ENCODE data around the gene STIM2.
"Not testable (repeated sequence)": the region's sequence is repeated elsewhere in the genome, so short reads cannot be mapped to it uniquely, and the experiment has no call there.

STIM2 gene

DNA sequence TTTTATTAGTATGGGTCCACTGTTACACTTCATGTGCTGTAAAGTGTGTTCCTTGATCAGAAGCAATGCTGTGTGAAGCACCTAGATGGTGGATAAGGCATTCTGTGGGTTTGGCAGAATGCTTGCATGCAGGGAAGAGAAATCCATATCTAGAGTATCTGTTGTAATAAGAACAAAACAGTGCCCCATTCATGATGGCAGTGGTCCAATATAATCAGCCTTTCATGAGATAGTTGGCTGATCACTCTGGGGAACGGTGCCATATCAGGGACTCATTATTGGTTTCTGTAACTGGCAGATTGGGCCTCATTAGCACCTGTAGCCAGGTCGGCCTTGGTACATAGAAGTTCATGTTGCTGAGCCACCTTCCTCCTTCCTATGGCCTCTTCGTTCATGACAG lies 28.7 kb downstream of the STIM2 start:
- POLR2A ChIA-PET, result no interaction called here
- no peak for DNase-seq (ENCODE audit: extremely low spot score)
- TF ChIP-seq SP1 (IDR thresholded peaks at IDR 0.05), result no peak
- no peak for TF ChIP-seq BHLHE40 (IDR thresholded peaks at IDR 0.05; ENCODE audit: borderline replicate concordance)
- TF ChIP-seq, protein P1, sequence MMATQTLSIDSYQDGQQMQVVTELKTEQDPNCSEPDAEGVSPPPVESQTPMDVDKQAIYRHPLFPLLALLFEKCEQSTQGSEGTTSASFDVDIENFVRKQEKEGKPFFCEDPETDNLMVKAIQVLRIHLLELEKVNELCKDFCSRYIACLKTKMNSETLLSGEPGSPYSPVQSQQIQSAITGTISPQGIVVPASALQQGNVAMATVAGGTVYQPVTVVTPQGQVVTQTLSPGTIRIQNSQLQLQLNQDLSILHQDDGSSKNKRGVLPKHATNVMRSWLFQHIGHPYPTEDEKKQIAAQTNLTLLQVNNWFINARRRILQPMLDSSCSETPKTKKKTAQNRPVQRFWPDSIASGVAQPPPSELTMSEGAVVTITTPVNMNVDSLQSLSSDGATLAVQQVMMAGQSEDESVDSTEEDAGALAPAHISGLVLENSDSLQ (IDR thresholded peaks at IDR 0.05), result no peak
- TF ChIP-seq ELF4 (IDR thresholded peaks at IDR 0.05), result no peak
- no peak for TF ChIP-seq NFRKB (IDR thresholded peaks at IDR 0.05)
- no peak for TF ChIP-seq TARDBP (IDR thresholded peaks at IDR 0.05)
- TF ChIP-seq SUZ12 (IDR thresholded peaks at IDR 0.05), result no peak
- no peak for TF ChIP-seq HDGF (IDR thresholded peaks at IDR 0.05; ENCODE audit: borderline replicate concordance)
- TF ChIP-seq CTBP1 (IDR thresholded peaks at IDR 0.05; ENCODE audit: borderline replicate concordance), result no peak
- no peak for TF ChIP-seq ARNT (IDR thresholded peaks at IDR 0.05)
- TF ChIP-seq LEF1 (IDR thresholded peaks at IDR 0.05; ENCODE audit: borderline replicate concordance), result no peak
- no peak for TF ChIP-seq L3MBTL2 (conservative IDR thresholded peaks at IDR 0.05)
- TF ChIP-seq FOXK2 (IDR thresholded peaks at IDR 0.05), result no peak
- no peak for TF ChIP-seq ZNF384 (IDR thresholded peaks at IDR 0.05)
- CTCF ChIA-PET, result no interaction called here

DNA sequence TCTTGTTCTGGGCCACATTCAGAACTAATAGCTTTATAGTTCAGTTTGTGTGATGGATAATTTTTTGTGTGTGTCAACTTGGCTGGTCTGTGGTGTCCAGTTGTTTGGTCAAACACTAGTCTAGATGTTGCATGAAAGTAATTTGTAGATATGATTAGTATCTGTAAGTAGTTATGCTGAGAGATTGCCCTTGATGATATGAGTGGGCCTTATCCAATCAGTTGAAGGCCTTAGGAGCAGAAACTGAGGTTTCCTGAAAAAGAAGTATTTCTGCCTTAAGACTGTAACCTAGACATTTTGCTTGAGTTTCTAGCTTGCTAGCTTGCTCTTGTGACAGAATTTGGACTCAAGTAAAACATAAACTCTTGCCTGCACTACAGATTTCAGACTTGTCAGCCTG lies 30.4 kb downstream of the STIM2 start:
- TF ChIP-seq ELF4 (IDR thresholded peaks at IDR 0.05) (no peak), TARDBP (IDR thresholded peaks at IDR 0.05) (no peak), FOXA1 (IDR thresholded peaks at IDR 0.05) (no peak), BHLHE40 (IDR thresholded peaks at IDR 0.05; ENCODE audit: borderline replicate concordance) (no peak), SUZ12 (IDR thresholded peaks at IDR 0.05) (no peak)
- no peak for DNase-seq (ENCODE audit: extremely low spot score)
- CTCF ChIA-PET, result no interaction called here
- POLR2A ChIA-PET, result no interaction called here

DNA sequence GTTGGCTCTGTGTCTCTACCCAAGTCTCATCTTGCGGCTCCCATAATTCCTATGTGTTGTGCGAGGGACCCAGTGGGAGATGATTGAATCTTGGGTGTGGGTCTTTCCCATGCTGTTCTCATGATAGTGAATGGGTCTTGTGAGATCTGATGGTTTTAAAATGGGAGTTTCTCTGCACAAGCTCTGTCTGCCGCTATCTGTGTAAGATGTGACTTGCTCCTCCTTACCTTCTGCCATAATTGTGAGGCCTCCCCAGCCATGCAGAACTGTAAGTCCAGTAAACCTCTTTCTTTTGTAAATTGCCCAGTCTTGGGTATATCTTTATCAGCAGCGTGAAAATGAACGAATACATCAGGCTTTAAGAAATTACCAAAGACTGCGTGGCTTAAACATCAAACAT lies 31.2 kb downstream of the STIM2 start:
- POLR2A ChIA-PET, result no interaction called here
- CTCF ChIA-PET, result no interaction called here

DNA sequence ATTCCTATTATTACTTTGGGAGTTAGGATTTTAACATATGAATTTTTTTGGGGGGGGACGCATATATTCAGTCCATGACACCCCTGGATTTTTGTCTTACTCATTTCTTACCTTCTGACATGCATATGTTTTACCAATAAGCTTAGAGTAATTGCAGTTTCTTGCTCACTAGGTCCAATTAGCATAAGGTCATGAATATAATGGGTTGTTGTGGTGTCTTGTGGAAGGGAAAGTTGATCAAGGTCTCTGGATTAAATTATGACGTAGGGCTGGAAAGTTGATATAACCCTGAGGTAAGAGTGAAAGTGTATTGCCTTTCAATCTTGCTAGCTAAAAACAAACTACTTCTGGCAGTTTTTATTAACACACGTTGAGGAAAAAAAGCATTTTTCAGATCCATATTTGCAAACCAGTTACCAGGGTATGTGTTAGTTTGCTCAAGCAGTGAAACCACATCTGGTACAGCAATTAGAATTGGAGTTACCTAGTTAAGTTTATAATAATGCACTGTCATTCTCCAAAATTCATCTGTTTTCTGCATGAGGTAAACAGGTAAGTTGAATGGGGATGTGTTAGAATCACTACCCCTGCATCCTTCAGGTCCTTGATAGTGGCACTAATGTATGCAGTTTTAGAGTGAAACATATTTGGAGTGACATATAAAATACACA lies 32.0 kb downstream of the STIM2 start:
- POLR2A ChIA-PET, result no interaction called here
- TF ChIP-seq ELF4 (IDR thresholded peaks at IDR 0.05) (no peak), NFRKB (IDR thresholded peaks at IDR 0.05) (no peak), FOXM1 (IDR thresholded peaks at IDR 0.05; ENCODE audit: borderline replicate concordance) (no peak), LEF1 (IDR thresholded peaks at IDR 0.05; ENCODE audit: borderline replicate concordance) (no peak), TARDBP (IDR thresholded peaks at IDR 0.05) (no peak), SUZ12 (IDR thresholded peaks at IDR 0.05) (no peak), BHLHE40 (IDR thresholded peaks at IDR 0.05; ENCODE audit: borderline replicate concordance) (no peak), ARNT (IDR thresholded peaks at IDR 0.05) (no peak), ZNF384 (IDR thresholded peaks at IDR 0.05) (no peak), FOXK2 (IDR thresholded peaks at IDR 0.05) (no peak)
- no peak for DNase-seq (ENCODE audit: extremely low spot score)
- CTCF ChIA-PET, result no interaction called here

More for the DNA sequence above, 31.2 kb downstream of the STIM2 start:
- TF ChIP-seq SP1 (IDR thresholded peaks at IDR 0.05) (no peak), L3MBTL2 (conservative IDR thresholded peaks at IDR 0.05) (no peak), LEF1 (IDR thresholded peaks at IDR 0.05; ENCODE audit: borderline replicate concordance) (no peak), TARDBP (IDR thresholded peaks at IDR 0.05) (no peak), BHLHE40 (IDR thresholded peaks at IDR 0.05; ENCODE audit: borderline replicate concordance) (no peak)
- no peak for DNase-seq (ENCODE audit: extremely low spot score)

DNA sequence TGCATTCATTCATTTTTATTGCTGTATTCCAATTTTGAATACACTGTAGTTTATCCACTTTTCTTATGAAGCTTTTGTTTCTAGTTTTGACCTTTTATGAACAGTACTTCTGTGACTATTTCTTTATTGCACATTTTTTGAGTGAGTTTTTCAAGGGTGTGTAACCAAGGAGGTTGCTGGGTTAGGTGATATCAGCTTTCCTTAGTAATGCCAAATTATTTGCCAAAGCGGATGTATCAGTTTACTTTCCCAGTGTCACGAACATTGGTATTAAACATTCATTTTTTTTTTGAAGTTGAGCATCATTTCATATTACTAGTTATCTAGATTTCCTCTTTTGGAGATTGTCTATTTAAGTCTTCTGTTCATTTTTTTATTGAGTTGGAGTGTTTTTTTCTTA lies 32.9 kb downstream of the STIM2 start:
- DNase-seq (ENCODE audit: extremely low spot score), result no peak
- ChIA-PET CTCF (no interaction called here), POLR2A (no interaction called here)
- no peak for TF ChIP-seq NFRKB (IDR thresholded peaks at IDR 0.05)
- TF ChIP-seq FOXA1 (IDR thresholded peaks at IDR 0.05), result no peak
- no peak for TF ChIP-seq TARDBP (IDR thresholded peaks at IDR 0.05)
- TF ChIP-seq CTBP1 (IDR thresholded peaks at IDR 0.05; ENCODE audit: borderline replicate concordance), result no peak
- TF ChIP-seq ELF4 (IDR thresholded peaks at IDR 0.05), result no peak
- TF ChIP-seq, protein P1 (IDR thresholded peaks at IDR 0.05), result no peak
- TF ChIP-seq ARNT (IDR thresholded peaks at IDR 0.05), result no peak
- no peak for TF ChIP-seq LEF1 (IDR thresholded peaks at IDR 0.05; ENCODE audit: borderline replicate concordance)
- TF ChIP-seq BHLHE40 (IDR thresholded peaks at IDR 0.05; ENCODE audit: borderline replicate concordance), result no peak
- TF ChIP-seq ZNF384 (IDR thresholded peaks at IDR 0.05), result no peak
- no peak for TF ChIP-seq SUZ12 (IDR thresholded peaks at IDR 0.05)
- no peak for TF ChIP-seq SP1 (IDR thresholded peaks at IDR 0.05)
- no peak for TF ChIP-seq FOXK2 (IDR thresholded peaks at IDR 0.05)
- no peak for TF ChIP-seq HDGF (IDR thresholded peaks at IDR 0.05; ENCODE audit: borderline replicate concordance)
- no peak for TF ChIP-seq FOXM1 (IDR thresholded peaks at IDR 0.05; ENCODE audit: borderline replicate concordance)
- no peak for TF ChIP-seq L3MBTL2 (conservative IDR thresholded peaks at IDR 0.05)

DNA sequence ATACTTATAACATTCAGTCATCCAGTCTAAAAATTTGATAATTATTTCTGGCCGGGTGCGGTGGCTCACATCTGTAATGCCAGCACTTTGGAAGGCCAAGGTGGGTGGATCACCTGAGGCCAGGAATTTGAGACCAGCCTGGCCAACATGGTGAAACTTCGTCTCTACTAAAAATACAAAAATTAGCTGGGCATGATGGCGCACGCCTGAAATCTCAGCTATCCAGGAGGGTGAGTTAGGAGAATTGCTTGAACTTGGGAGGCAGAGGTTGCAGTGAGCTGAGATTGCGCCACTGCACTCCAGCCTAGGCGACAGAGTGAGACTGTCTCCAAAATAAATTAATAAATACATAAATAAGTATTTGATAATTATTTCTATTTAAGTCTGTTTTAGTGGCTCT lies 34.2 kb downstream of the STIM2 start:
- CTCF ChIA-PET; DNase-seq (ENCODE audit: extremely low spot score); POLR2A ChIA-PET: not testable (repeated sequence)

DNA sequence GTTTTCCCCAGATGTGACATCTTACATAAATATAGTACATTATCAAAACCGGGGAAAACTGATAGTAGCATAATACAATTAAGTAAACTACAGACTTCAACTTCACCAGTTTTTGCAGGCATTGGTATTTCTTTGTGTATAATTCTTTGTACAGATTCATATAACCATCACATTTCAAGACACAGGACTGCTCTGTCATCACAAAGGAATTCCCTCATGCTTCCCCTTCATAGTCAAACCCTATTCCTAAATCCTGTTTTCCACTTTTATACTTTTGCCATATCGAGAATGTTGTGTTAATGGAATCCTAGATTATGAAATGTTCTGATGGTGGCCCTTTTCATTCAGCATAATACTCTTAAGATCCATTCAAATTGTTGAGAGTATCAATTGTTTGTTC lies 36.0 kb downstream of the STIM2 start:
- POLR2A ChIA-PET, result no interaction called here
- CTCF ChIA-PET, result no interaction called here
- no peak for DNase-seq (ENCODE audit: extremely low spot score)
- TF ChIP-seq HDGF (IDR thresholded peaks at IDR 0.05; ENCODE audit: borderline replicate concordance), result no peak
- no peak for TF ChIP-seq FOXM1 (IDR thresholded peaks at IDR 0.05; ENCODE audit: borderline replicate concordance)
- TF ChIP-seq BHLHE40 (IDR thresholded peaks at IDR 0.05; ENCODE audit: borderline replicate concordance), result no peak

DNA sequence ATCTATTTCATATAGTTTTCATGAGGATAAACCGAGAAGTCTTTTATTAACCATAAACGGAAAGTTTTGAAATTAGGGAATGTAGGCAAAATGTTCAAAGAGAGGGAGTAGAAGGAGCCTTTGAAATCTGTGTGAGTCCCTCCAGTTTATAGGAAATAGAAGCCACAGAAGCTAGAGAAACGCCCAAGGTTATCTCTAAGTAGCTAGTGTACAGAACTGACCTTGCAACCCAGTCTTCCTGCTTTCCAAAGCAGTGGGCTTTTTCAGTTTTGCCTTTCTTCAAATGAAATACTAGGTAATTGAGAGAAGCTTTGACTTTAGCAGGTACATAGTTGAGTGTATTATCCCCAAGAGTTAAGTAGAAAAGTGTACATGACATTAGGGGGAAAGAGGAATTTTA lies 39.4 kb downstream of the STIM2 start:
- no peak for TF ChIP-seq CTBP1 (IDR thresholded peaks at IDR 0.05; ENCODE audit: borderline replicate concordance)
- TF ChIP-seq ELF4 (IDR thresholded peaks at IDR 0.05), result no peak
- TF ChIP-seq ARNT (IDR thresholded peaks at IDR 0.05), result no peak
- no peak for TF ChIP-seq ZNF384 (IDR thresholded peaks at IDR 0.05)
- TF ChIP-seq FOXK2 (IDR thresholded peaks at IDR 0.05), result no peak
- no peak for TF ChIP-seq SP1 (IDR thresholded peaks at IDR 0.05)
- TF ChIP-seq FOXM1 (IDR thresholded peaks at IDR 0.05; ENCODE audit: borderline replicate concordance), result no peak
- TF ChIP-seq FOXA1 (IDR thresholded peaks at IDR 0.05), result no peak
- no peak for TF ChIP-seq SUZ12 (IDR thresholded peaks at IDR 0.05)
- no peak for TF ChIP-seq TARDBP (IDR thresholded peaks at IDR 0.05)
- no peak for TF ChIP-seq NFRKB (IDR thresholded peaks at IDR 0.05)
- TF ChIP-seq BHLHE40 (IDR thresholded peaks at IDR 0.05; ENCODE audit: borderline replicate concordance), result no peak
- no peak for TF ChIP-seq LEF1 (IDR thresholded peaks at IDR 0.05; ENCODE audit: borderline replicate concordance)
- POLR2A ChIA-PET, result no interaction called here
- no peak for DNase-seq (ENCODE audit: extremely low spot score)
- CTCF ChIA-PET, result no interaction called here
